ENCODE measurements around the gene PPFIBP1. TPM values are rescaled to one million over a fixed set of nuclear protein-coding genes. Genes with fewer than 3 reads are reported as not detected.

Gene PPFIBP1
- total and polyA plus RNA-seq, 2 of the 13 experiments (the other 11 are each of a cell fraction or from before 2014, with no cell fraction given), result 16.2 to 21.8 TPM

- no peaks in the 10 kb centered on the region for H3K9me3 ChIP-seq (ENCODE audit: low read length)
- ChIA-PET POLR2A (no interaction called here), CTCF (ENCODE audit: low intra/inter-chr PET ratio, low total read pairs) (no interaction called here)
- H3K9ac ChIP-seq (ENCODE audit: insufficient read depth, low read depth, low read length), result no peak overlapping the region
- H3K4me1 ChIP-seq (ENCODE audit: insufficient read depth, low read length), result peaks cover 2% of the 10 kb centered on the region; the same call in 1 of the 2 replicates
- no peak overlapping the region for H2AFZ ChIP-seq (ENCODE audit: low read length)
- TF ChIP-seq NFYB (CRISPR knock-in tag; IDR thresholded peaks at IDR 0.05), result no peak
- no peak for TF ChIP-seq NR2F2 (IDR thresholded peaks at IDR 0.05; ENCODE audit: borderline replicate concordance, low read depth)
- no peak for TF ChIP-seq SIN3B (IDR thresholded peaks at IDR 0.05; ENCODE audit: low read length)
- TF ChIP-seq BRCA1 (CRISPR knock-in tag; IDR thresholded peaks at IDR 0.05), result no peak
- no peak for TF ChIP-seq ZNF101 (CRISPR knock-in tag; IDR thresholded peaks at IDR 0.05; ENCODE audit: borderline replicate concordance, low read depth)
- no peak for TF ChIP-seq ZFP36L1 (CRISPR knock-in tag; IDR thresholded peaks at IDR 0.05)
- H3K36me3 ChIP-seq (replicated peaks in 1 of 2; ENCODE audit: control insufficient read depth in 1 of 2, insufficient read depth in 2 of 2, low read length in 2 of 2), result 0 out of 5 replicates have a peak, but pooled peaks cover 0 to 6% of the 10 kb centered on the region in 2 experiments
- H4K20me1 ChIP-seq (ENCODE audit: insufficient read depth, low read length), result no peaks in the 10 kb centered on the region
- no peak for DNase-seq (ENCODE audit: low spot score)
- no peak for FAIRE-seq
- in situ Hi-C loops (cut with HindIII; ENCODE audit: extremely low pct_ligation_motif_present, low pct_unique_long_range_greater_than_20kb), result no loop called here
- H3K4me2 ChIP-seq (ENCODE audit: low read depth, low read length), result no peak overlapping the region
- intact Hi-C loops (cut with micrococcal nuclease; ENCODE audit: unreplicated experiment), result no loop called here
- H3K27me3 ChIP-seq (ENCODE audit: control insufficient read depth in 1 of 2, insufficient read depth in 2 of 2, low read length in 2 of 2), result no peaks in the 10 kb centered on the region
- WGBS (ENCODE audit: low lambda C conversion rate), result 94% methylated on average over 3 of the region's 3 CpGs
- BruUV-seq (replicated peaks), result no TSS peak
- ATAC-seq, result no peak
- H3K4me3 ChIP-seq (replicated peaks in 1 of 3; ENCODE audit: insufficient read depth in 1 of 3, low read depth in 2 of 3, low read length in 3 of 3), result no peak overlapping the region
- no peak overlapping the region for H3K27ac ChIP-seq (ENCODE audit: extremely low read length, insufficient read depth, low read length)
- H3K79me2 ChIP-seq (ENCODE audit: insufficient read depth, low read length), result no peaks in the 10 kb centered on the region
These were observed 121.7 kb downstream of the PPFIBP1 start for GRCh38 chr12:27645671-27646070.

- no peak overlapping the region for H3K4me3 ChIP-seq (replicated peaks in 1 of 3; ENCODE audit: insufficient read depth in 1 of 3, low read depth in 2 of 3, low read length in 3 of 3)
- intact Hi-C loops (cut with micrococcal nuclease; ENCODE audit: unreplicated experiment), result no loop called here
- H3K79me2 ChIP-seq (ENCODE audit: insufficient read depth, low read length), result no peaks in the 10 kb centered on the region
- ATAC-seq (no peak), FAIRE-seq (no peak), DNase-seq (ENCODE audit: low spot score) (no peak)
- ChIA-PET POLR2A (no interaction called here), CTCF (ENCODE audit: low intra/inter-chr PET ratio, low total read pairs) (no interaction called here)
- H4K20me1 ChIP-seq (ENCODE audit: insufficient read depth, low read length), result no peaks in the 10 kb centered on the region
- H3K9ac ChIP-seq (ENCODE audit: insufficient read depth, low read depth, low read length), result no peak overlapping the region
- BruUV-seq (replicated peaks), result no TSS peak
- H3K27me3 ChIP-seq (ENCODE audit: control insufficient read depth in 1 of 2, insufficient read depth in 2 of 2, low read length in 2 of 2), result no peaks in the 10 kb centered on the region
- in situ Hi-C loops (cut with HindIII; ENCODE audit: extremely low pct_ligation_motif_present, low pct_unique_long_range_greater_than_20kb), result no loop called here
- H3K27ac ChIP-seq (ENCODE audit: extremely low read length, insufficient read depth, low read length), result no peak overlapping the region
- 0 out of 5 replicates have a peak, but pooled peaks cover 0 to 6% of the 10 kb centered on the region in 2 experiments for H3K36me3 ChIP-seq (replicated peaks in 1 of 2; ENCODE audit: control insufficient read depth in 1 of 2, insufficient read depth in 2 of 2, low read length in 2 of 2)
- no peak overlapping the region for H2AFZ ChIP-seq (ENCODE audit: low read length)
- no peaks in the 10 kb centered on the region for H3K9me3 ChIP-seq (ENCODE audit: low read length)
- TF ChIP-seq ZNF607 (CRISPR knock-in tag; IDR thresholded peaks at IDR 0.05; ENCODE audit: borderline replicate concordance) (no peak), FOXA3 (CRISPR knock-in tag; IDR thresholded peaks at IDR 0.05) (no peak), ZNF749 (CRISPR knock-in tag; IDR thresholded peaks at IDR 0.05; ENCODE audit: borderline replicate concordance) (no peak), ZNF747 (CRISPR knock-in tag; IDR thresholded peaks at IDR 0.05; ENCODE audit: borderline replicate concordance) (no peak)
- H3K4me1 ChIP-seq (ENCODE audit: insufficient read depth, low read length), result no peaks in the 10 kb centered on the region
- H3K4me2 ChIP-seq (ENCODE audit: low read depth, low read length), result no peak overlapping the region
- 45% methylated on average over 2 of the region's 2 CpGs for WGBS (ENCODE audit: low lambda C conversion rate)
These were observed 122.1 kb downstream of the PPFIBP1 start for GRCh38 chr12:27646149-27646548.
